HFFc6 (cell line): ENCODE data around the gene SS18. TPM values are rescaled to one million over a fixed set of nuclear protein-coding genes. Genes with fewer than 3 reads are reported as not detected.

Source experiments
- DNase-seq: peaks from one replicate; pipeline ENCODE4 v3.0.0-alpha.2; 2018
- H3K27ac Mint-ChIP-seq: 2 replicates; pipeline ENCODE4 v1.8.0; 2020; ENCODE audit warnings: mild to moderate bottlenecking, mixed read lengths
- H3K27me3 Mint-ChIP-seq: 2 replicates; pipeline ENCODE4 v1.8.0; 2021; ENCODE audit warnings: mild to moderate bottlenecking, moderate library complexity, mixed read lengths; ENCODE audit not compliant: insufficient read depth
- H3K36me3 Mint-ChIP-seq: 2 replicates; pipeline ENCODE4 v1.8.0; 2021; ENCODE audit warnings: low read depth, mixed read lengths
- H3K4me1 Mint-ChIP-seq: 2 replicates; pipeline ENCODE4 v1.8.0; 2020; ENCODE audit warnings: low read depth, mixed read lengths
- H3K4me3 Mint-ChIP-seq: 2 replicates; pipeline ENCODE4 v1.8.0; 2020; ENCODE audit warnings: mild to moderate bottlenecking, moderate library complexity, mixed read lengths
- H3K9me3 Mint-ChIP-seq: 2 replicates; pipeline ENCODE4 v1.8.0; 2020; ENCODE audit warnings: mild to moderate bottlenecking, mixed read lengths
- total RNA-seq, 6 experiments: library from RNA; stranded (reverse); fragmentation: NEBNext Ultra II Directional; extraction: Animal tissue kit (Norgen Biotek cat#: 25700); gene quantifications; 2 replicates in 1 of 6; 3 replicates in 5 of 6; pipeline ENCODE4 v1.2.3, GENCODE V29; 2021
- TF ChIP-seq, protein P1 (sequence below): fragments of 200-600 bp; sonication (generic); IDR thresholded peaks from 2 replicates; pipeline ENCODE4 v1.5.0; 2021; ENCODE audit warnings: antibody characterized with exemption, mild to moderate bottlenecking

Gene SS18
- total RNA-seq, 6 experiments from 2014 or later: 59.6 to 70.1 (median 67.9) TPM

DNA sequence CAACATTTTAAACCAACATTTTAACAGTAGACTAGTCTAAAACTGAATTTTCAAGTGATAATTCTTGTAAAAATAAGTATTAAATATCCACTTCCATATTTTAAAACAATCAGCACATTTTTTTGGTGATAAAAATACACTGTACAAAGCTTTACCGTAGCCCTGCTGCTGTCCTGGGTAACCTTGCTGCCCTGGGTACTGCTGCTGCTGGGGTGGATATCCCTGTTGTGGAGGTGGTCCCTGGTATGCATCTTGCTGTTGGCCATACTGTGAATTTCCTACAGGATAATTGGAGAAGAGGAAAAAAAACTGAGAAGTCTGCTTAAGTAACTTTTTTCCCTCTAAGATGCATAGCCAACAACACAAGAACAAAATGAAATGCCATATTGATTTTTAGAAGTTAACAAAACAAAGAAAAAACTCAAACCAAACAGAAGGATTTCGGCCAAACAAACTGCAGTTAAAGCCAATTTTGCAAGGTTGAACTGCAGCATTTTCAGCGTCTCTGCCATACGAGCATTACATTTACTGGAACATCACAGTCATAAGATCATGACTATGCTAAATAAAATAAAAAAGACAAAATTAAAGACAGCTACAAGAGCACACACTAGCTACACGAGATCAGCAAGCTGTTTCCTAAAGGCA, 55.4 kb downstream of the SS18 start:
- no peaks in the 10 kb centered on the region for H3K4me1 Mint-ChIP-seq
- DNase-seq: no peak
- H3K36me3 Mint-ChIP-seq: peaks cover 32% of the 10 kb centered on the region
- H3K27me3 Mint-ChIP-seq: no peaks in the 10 kb centered on the region; the same call in 1 of the 2 replicates
- TF ChIP-seq, protein P1, sequence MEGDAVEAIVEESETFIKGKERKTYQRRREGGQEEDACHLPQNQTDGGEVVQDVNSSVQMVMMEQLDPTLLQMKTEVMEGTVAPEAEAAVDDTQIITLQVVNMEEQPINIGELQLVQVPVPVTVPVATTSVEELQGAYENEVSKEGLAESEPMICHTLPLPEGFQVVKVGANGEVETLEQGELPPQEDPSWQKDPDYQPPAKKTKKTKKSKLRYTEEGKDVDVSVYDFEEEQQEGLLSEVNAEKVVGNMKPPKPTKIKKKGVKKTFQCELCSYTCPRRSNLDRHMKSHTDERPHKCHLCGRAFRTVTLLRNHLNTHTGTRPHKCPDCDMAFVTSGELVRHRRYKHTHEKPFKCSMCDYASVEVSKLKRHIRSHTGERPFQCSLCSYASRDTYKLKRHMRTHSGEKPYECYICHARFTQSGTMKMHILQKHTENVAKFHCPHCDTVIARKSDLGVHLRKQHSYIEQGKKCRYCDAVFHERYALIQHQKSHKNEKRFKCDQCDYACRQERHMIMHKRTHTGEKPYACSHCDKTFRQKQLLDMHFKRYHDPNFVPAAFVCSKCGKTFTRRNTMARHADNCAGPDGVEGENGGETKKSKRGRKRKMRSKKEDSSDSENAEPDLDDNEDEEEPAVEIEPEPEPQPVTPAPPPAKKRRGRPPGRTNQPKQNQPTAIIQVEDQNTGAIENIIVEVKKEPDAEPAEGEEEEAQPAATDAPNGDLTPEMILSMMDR: no peak
- H3K27ac Mint-ChIP-seq: no peak overlapping the region
- H3K4me3 Mint-ChIP-seq: no peak overlapping the region
- no peaks in the 10 kb centered on the region for H3K9me3 Mint-ChIP-seq

DNA sequence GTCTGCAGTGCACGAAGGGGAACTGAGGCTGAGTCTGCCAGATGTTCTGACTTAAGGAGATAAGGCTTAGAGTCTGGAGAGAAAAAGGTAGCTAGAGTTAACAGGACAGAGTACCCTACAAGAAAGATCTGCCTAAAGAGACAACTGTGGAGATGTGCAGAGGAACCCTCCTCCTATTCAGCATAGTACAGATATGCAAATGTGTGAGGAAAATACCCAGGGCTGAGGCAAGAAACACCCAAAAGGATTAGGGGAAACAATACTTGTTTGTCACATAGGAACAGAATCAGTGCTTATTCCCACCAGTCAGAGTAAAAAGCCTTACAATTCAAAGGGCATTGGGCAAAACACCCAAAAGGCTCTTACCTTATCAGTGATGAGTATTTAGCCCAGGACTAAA, 67.8 kb downstream of the SS18 start:
- TF ChIP-seq, protein P1: no peak
- peaks cover 76% of the 10 kb centered on the region for H3K36me3 Mint-ChIP-seq
- DNase-seq: no peak
- peaks cover 28% of the 10 kb centered on the region for H3K4me1 Mint-ChIP-seq
- no peak overlapping the region for H3K27ac Mint-ChIP-seq
- no peaks in the 10 kb centered on the region; the same call in 1 of the 2 replicates for H3K9me3 Mint-ChIP-seq
- peaks cover 3% of the 10 kb centered on the region; the same call in 1 of the 2 replicates for H3K27me3 Mint-ChIP-seq
- H3K4me3 Mint-ChIP-seq: no peak overlapping the region

DNA sequence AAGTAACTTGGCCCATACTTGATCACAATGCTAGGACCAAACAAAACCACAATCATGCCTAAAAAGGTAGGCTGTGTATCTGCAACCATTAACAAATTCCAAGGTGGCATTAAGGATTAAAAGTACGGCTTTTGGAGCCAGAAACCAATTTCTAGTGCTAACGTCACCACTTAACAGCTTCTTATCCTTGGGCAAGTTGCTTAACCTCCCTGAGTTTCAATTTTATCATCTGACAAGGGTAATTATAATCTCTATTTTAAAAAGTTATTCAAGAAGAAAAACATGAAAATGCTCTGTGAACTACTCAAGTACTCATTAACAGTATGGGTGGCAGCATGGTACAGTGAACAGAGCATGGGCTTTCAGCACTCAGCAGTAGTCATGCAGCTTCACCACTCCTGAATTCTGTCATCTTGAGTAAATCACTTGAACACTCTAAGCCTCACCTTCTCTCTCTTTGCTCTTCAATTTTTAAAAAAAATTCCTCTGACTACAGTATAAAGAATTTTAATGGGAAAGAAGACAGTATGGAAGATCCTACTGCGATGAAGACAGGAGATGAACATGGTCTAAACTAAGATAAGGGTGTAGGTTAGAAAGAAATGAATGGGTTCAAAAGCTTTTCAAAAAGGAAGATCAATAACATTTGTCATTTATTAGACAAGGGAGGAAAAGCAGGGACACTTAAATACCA, 69.2 kb downstream of the SS18 start:
- TF ChIP-seq, protein P1: no peak
- H3K27me3 Mint-ChIP-seq: no peaks in the 10 kb centered on the region; the same call in 1 of the 2 replicates
- H3K4me3 Mint-ChIP-seq: no peak overlapping the region
- H3K36me3 Mint-ChIP-seq: peaks cover 80% of the 10 kb centered on the region
- no peak for DNase-seq
- no peak overlapping the region for H3K27ac Mint-ChIP-seq
- no peaks in the 10 kb centered on the region; the same call in 1 of the 2 replicates for H3K9me3 Mint-ChIP-seq
- H3K4me1 Mint-ChIP-seq: peaks cover 28% of the 10 kb centered on the region

DNA sequence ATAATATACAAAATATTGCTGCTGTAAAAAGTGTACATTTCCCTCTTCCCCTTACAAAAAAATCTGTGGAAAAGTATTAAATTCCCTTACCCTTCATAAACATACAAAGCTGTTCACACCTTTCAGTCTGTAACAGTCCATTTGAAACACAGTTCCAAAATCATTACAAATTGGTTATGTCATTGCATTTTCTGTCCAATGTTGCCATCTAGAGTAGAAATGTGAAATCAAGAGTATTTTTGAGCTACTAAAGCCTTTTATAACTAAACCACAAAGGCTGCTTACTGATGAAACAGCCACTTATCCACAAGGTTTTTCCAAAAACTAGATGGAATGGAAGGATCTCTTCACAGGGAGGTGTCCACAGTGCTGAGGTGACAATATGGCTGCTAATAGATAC, 72.5 kb downstream of the SS18 start:
- Mint-ChIP-seq H3K4me3 (no peak overlapping the region), H3K36me3 (peaks cover 56% of the 10 kb centered on the region), H3K9me3 (no peaks in the 10 kb centered on the region; the same call in 1 of the 2 replicates), H3K4me1 (peaks cover 28% of the 10 kb centered on the region), H3K27ac (no peak overlapping the region; the same call in 1 of the 2 replicates), H3K27me3 (no peaks in the 10 kb centered on the region)
- DNase-seq: no peak
- TF ChIP-seq, protein P1: peak; percentile 20; the same call in 1 of the 2 replicates

DNA sequence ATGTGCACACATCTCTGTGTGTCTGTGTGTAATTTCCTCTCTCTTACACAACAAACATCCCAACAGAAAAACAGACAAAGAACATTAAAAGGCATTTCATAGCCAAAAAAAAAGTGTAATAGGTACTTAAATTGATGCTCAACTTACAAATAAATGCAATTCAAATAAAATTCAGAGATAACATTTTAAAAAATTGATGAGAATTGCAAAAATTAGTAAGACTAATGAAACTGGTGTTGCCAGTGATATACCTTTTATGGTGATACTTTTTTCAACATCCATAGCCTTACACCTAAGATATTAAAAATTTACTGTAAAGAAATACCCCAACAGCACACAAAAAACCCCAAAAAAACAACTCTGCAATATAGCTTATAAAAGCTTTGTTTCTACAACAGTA, 76.0 kb downstream of the SS18 start:
- Mint-ChIP-seq H3K4me3 (no peak overlapping the region), H3K27me3 (no peaks in the 10 kb centered on the region), H3K9me3 (no peaks in the 10 kb centered on the region), H3K36me3 (peaks cover 23% of the 10 kb centered on the region), H3K27ac (no peak overlapping the region), H3K4me1 (peaks cover 10% of the 10 kb centered on the region)
- TF ChIP-seq, protein P1: no peak
- no peak for DNase-seq
